SK-N-SH treated with all-trans-retinoic acid at 6 μM for 48 hours (cell line): ENCODE measurements around the gene GPR137.
A peak's percentile ranks its signal among the peaks of the same experiment; 100 is the strongest.
"Not testable (repeated sequence)": the region's sequence is repeated elsewhere in the genome, so short reads cannot be mapped to it uniquely, and the experiment has no call there.

Experiments used
- ATAC-seq: fragments of 200-7000 bp; cut with Tn5 transposase; 3 replicates; pipeline ENCODE4 v1.9.1; 2020; ENCODE audit warnings: mild to moderate bottlenecking, moderate library complexity
- ARNTL ChIP-seq: fragments of 450-650 bp; formaldehyde crosslinking; IDR thresholded peaks from 2 replicates; pipeline ENCODE4 v1.5.0; 2020; ENCODE audit warnings: low read depth, mild to moderate bottlenecking, moderate library complexity, borderline replicate concordance
- CREB5 ChIP-seq: fragments of 250-450 bp; sonication (Bioruptor Pico); IDR thresholded peaks from 2 replicates; pipeline ENCODE4 v1.5.1; 2020; ENCODE audit warnings: low read depth, mild to moderate bottlenecking, moderate library complexity
- CSDC2 ChIP-seq: fragments of 250-450 bp; sonication (Bioruptor Pico); IDR thresholded peaks from 2 replicates; pipeline ENCODE4 v1.5.0; 2020; ENCODE audit warnings: mild to moderate bottlenecking, moderate library complexity
- CSRNP3 ChIP-seq: fragments of 250-450 bp; sonication (Bioruptor Pico); IDR thresholded peaks from 2 replicates; pipeline ENCODE4 v1.5.1; 2021; ENCODE audit warnings: mild to moderate bottlenecking, moderate library complexity
- ESRRG ChIP-seq: fragments of 250-450 bp; sonication (Bioruptor Pico); IDR thresholded peaks from 2 replicates; pipeline ENCODE4 v1.6.1; 2021; ENCODE audit warnings: mild to moderate bottlenecking
- GLIS3 ChIP-seq: fragments of 250-450 bp; sonication (Bioruptor Pico); IDR thresholded peaks from 2 replicates; pipeline ENCODE4 v1.5.0; 2020; ENCODE audit warnings: mild to moderate bottlenecking, moderate library complexity
- ISL1 ChIP-seq: fragments of 250-450 bp; sonication (Bioruptor Pico); IDR thresholded peaks from 2 replicates; pipeline ENCODE4 v2.1.2; 2022; ENCODE audit warnings: mild to moderate bottlenecking, moderate library complexity
- OSR1 ChIP-seq: fragments of 250-450 bp; sonication (Bioruptor Pico); IDR thresholded peaks from 2 replicates; pipeline ENCODE4 v1.8.0; 2022; ENCODE audit warnings: moderate library complexity, mild to moderate bottlenecking, inconsistent platforms
- PATZ1 ChIP-seq: fragments of 250-450 bp; sonication (Bioruptor Pico); IDR thresholded peaks from 2 replicates; pipeline ENCODE4 v1.8.0; 2020; ENCODE audit warnings: mild to moderate bottlenecking, moderate library complexity, borderline replicate concordance
- POU6F1 ChIP-seq: fragments of 250-450 bp; sonication (Bioruptor Pico); IDR thresholded peaks from 2 replicates; pipeline ENCODE4 v1.8.0; 2021; ENCODE audit warnings: low read depth, mild to moderate bottlenecking, moderate library complexity, borderline replicate concordance
- PPARA ChIP-seq: fragments of 250-450 bp; sonication (Bioruptor Pico); IDR thresholded peaks from 2 replicates; pipeline ENCODE4 v1.5.0; 2020; ENCODE audit warnings: mild to moderate bottlenecking, borderline replicate concordance
- RARB ChIP-seq: fragments of 250-450 bp; sonication (Bioruptor Pico); IDR thresholded peaks from 2 replicates; pipeline ENCODE4 v1.8.0; 2021; ENCODE audit warnings: mild to moderate bottlenecking, moderate library complexity
- SNAI2 ChIP-seq: fragments of 250-450 bp; sonication (Bioruptor Pico); IDR thresholded peaks from 2 replicates; pipeline ENCODE4 v1.5.0; 2020; ENCODE audit warnings: mild to moderate bottlenecking, moderate library complexity
- TCF4 ChIP-seq: fragments of 250-450 bp; sonication (Bioruptor Pico); IDR thresholded peaks from 2 replicates; pipeline ENCODE4 v1.8.0; 2021; ENCODE audit warnings: mild to moderate bottlenecking, moderate library complexity, borderline replicate concordance
- TOX ChIP-seq: fragments of 250-450 bp; sonication (Bioruptor Pico); IDR thresholded peaks from 2 replicates; pipeline ENCODE4 v1.8.0; 2021; ENCODE audit warnings: mild to moderate bottlenecking, moderate library complexity, borderline replicate concordance
- TSHZ2 ChIP-seq: fragments of 250-450 bp; sonication (Bioruptor Pico); IDR thresholded peaks from 2 replicates; pipeline ENCODE4 v1.5.0; 2020; ENCODE audit warnings: mild to moderate bottlenecking, moderate library complexity
- ZC3H10 ChIP-seq: fragments of 250-450 bp; sonication (Bioruptor Pico); IDR thresholded peaks from 2 replicates; pipeline ENCODE4 v1.5.1; 2021; ENCODE audit warnings: mild to moderate bottlenecking, moderate library complexity
- ZFP30 ChIP-seq: fragments of 450-650 bp; formaldehyde crosslinking; IDR thresholded peaks from 2 replicates; pipeline ENCODE4 v1.5.0; 2022; ENCODE audit warnings: mild to moderate bottlenecking, moderate library complexity
- ZNF565 ChIP-seq: fragments of 450-650 bp; formaldehyde crosslinking; conservative IDR thresholded peaks from 2 replicates; pipeline ENCODE4 v1.5.0; 2020; ENCODE audit warnings: low read depth, mild to moderate bottlenecking, moderate library complexity
- ZNF70 ChIP-seq: fragments of 450-650 bp; formaldehyde crosslinking; IDR thresholded peaks from 2 replicates; pipeline ENCODE4 v1.5.0; 2020; ENCODE audit warnings: mild to moderate bottlenecking, moderate library complexity
- ZNF8 ChIP-seq: fragments of 450-650 bp; formaldehyde crosslinking; IDR thresholded peaks from 2 replicates; pipeline ENCODE4 v1.5.0; 2020; ENCODE audit warnings: mild to moderate bottlenecking, moderate library complexity

The GPR137 gene

GRCh38 chr11:64245797-64246620 is 39.6 kb upstream of the GPR137 start:
- TF ChIP-seq ZNF565 (no peak), ESRRG (no peak), ARNTL (CRISPR knock-in tag) (no peak), GLIS3 (CRISPR knock-in tag) (no peak), OSR1 (no peak), SNAI2 (CRISPR knock-in tag) (no peak), RARB (CRISPR knock-in tag) (no peak), ZC3H10 (CRISPR knock-in tag) (no peak), POU6F1 (no peak), CSDC2 (CRISPR knock-in tag) (no peak), ZNF70 (CRISPR knock-in tag) (no peak), TOX (CRISPR knock-in tag) (no peak), ZNF8 (peak; percentile 9; the same call in 1 of the 2 replicates), PATZ1 (peak; percentile 7; the same call in 1 of the 2 replicates), ISL1 (CRISPR knock-in tag) (no peak), PPARA (CRISPR knock-in tag) (no peak), ZFP30 (no peak)
- ATAC-seq = peak; percentile 1; the same call in 2 of the 3 replicates

- ATAC-seq = not testable (repeated sequence)
Observed at GRCh38 chr11:64246621-64246870, 39.1 kb upstream of the GPR137 start.

GRCh38 chr11:64246871-64247728 is 38.5 kb upstream of the GPR137 start, which contains the start of gene PPP1R14B:
TSS of gene PPP1R14B (minus strand) at chr11:64246943. CDS start at chr11:64246673, 270 bp downstream.
- ATAC-seq = peak; percentile 77
- TF ChIP-seq TSHZ2 (CRISPR knock-in tag) (0 out of 2 replicates have a peak, but pooled peaks have one; percentile 29), CSRNP3 (CRISPR knock-in tag) (no peak), CSDC2 (CRISPR knock-in tag) (no peak), ZNF70 (CRISPR knock-in tag) (peak; percentile 11; the same call in 1 of the 2 replicates), SNAI2 (CRISPR knock-in tag) (no peak), TCF4 (CRISPR knock-in tag) (no peak), PPARA (CRISPR knock-in tag) (no peak), CREB5 (CRISPR knock-in tag) (no peak), ARNTL (CRISPR knock-in tag) (no peak), ESRRG (no peak)
